Measurements from ENCODE around the gene COPG2.
"Not testable (repeated sequence)": the region's sequence is repeated elsewhere in the genome, so short reads cannot be mapped to it uniquely, and the experiment has no call there.

COPG2 gene

GRCh38 chr7:130529417-130529816 lies 139.1 kb downstream of the COPG2 start:
- Histone ChIP-seq H3K9me2 (replicated peaks; ENCODE audit: insufficient read depth, low read length) (no peaks in the 10 kb centered on the region), H3K4me3 (ENCODE audit: insufficient read depth, low read length, poor library complexity, severe bottlenecking) (no peak overlapping the region), H3K36me3 (ENCODE audit: low read length) (no peaks in the 10 kb centered on the region), H3K79me2 (ENCODE audit: insufficient read depth, low read length) (no peaks in the 10 kb centered on the region), H3F3A (ENCODE audit: insufficient read depth) (no peaks in the 10 kb centered on the region), H4K20me1 (ENCODE audit: low read depth, low read length) (no peaks in the 10 kb centered on the region), H3K9me3 (ENCODE audit: insufficient read depth, low read length) (no peaks in the 10 kb centered on the region), H3K27ac (ENCODE audit: low read depth, low read length) (no peak overlapping the region), H3K27me3 (ENCODE audit: low read length) (no peaks in the 10 kb centered on the region), H2AFZ (ENCODE audit: low read depth, low read length, severe bottlenecking) (no peak overlapping the region), H3K9ac (ENCODE audit: low read length) (no peak overlapping the region), H3K4me2 (ENCODE audit: low read depth, low read length, poor library complexity, severe bottlenecking) (no peak overlapping the region)
- no peak for TF ChIP-seq EZH2phosphoT487 (conservative IDR thresholded peaks at IDR 0.05; ENCODE audit: low read length)
- no peak for TF ChIP-seq CTCF (IDR thresholded peaks at IDR 0.05; ENCODE audit: insufficient read depth, low read length, poor library complexity, severe bottlenecking)

GRCh38 chr7:130527752-130528355 lies 140.7 kb downstream of the COPG2 start:
- not testable (repeated sequence) for H3K4me3 ChIP-seq (ENCODE audit: insufficient read depth, low read length, poor library complexity, severe bottlenecking); H3K36me3 ChIP-seq (ENCODE audit: low read length); H3K27me3 ChIP-seq (ENCODE audit: low read length); H3K9me3 ChIP-seq (ENCODE audit: insufficient read depth, low read length); H3F3A ChIP-seq (ENCODE audit: insufficient read depth); H3K9ac ChIP-seq (ENCODE audit: low read length); H2AFZ ChIP-seq (ENCODE audit: low read depth, low read length, severe bottlenecking); H3K79me2 ChIP-seq (ENCODE audit: insufficient read depth, low read length); H4K20me1 ChIP-seq (ENCODE audit: low read depth, low read length); H3K9me2 ChIP-seq (replicated peaks; ENCODE audit: insufficient read depth, low read length); H3K4me2 ChIP-seq (ENCODE audit: low read depth, low read length, poor library complexity, severe bottlenecking); H3K27ac ChIP-seq (ENCODE audit: low read depth, low read length)

- H4K20me1 ChIP-seq (ENCODE audit: low read depth, low read length) = no peaks in the 10 kb centered on the region
- peaks cover 6% of the 10 kb centered on the region; the same call in 1 of the 2 replicates for H3K36me3 ChIP-seq (ENCODE audit: low read length)
- TF ChIP-seq EZH2phosphoT487 (conservative IDR thresholded peaks at IDR 0.05; ENCODE audit: low read length) (no peak), CTCF (IDR thresholded peaks at IDR 0.05; ENCODE audit: insufficient read depth, low read length, poor library complexity, severe bottlenecking) (no peak)
- no peak overlapping the region for H2AFZ ChIP-seq (ENCODE audit: low read depth, low read length, severe bottlenecking)
- no peaks in the 10 kb centered on the region for H3K9me3 ChIP-seq (ENCODE audit: insufficient read depth, low read length)
- no peak overlapping the region for H3K9ac ChIP-seq (ENCODE audit: low read length)
- no peak overlapping the region for H3K4me2 ChIP-seq (ENCODE audit: low read depth, low read length, poor library complexity, severe bottlenecking)
- H3K9me2 ChIP-seq (replicated peaks; ENCODE audit: insufficient read depth, low read length) = no peaks in the 10 kb centered on the region
- no peaks in the 10 kb centered on the region for H3K27me3 ChIP-seq (ENCODE audit: low read length)
- H3K79me2 ChIP-seq (ENCODE audit: insufficient read depth, low read length) = no peaks in the 10 kb centered on the region
- no peak overlapping the region for H3K27ac ChIP-seq (ENCODE audit: low read depth, low read length)
- H3K4me3 ChIP-seq (ENCODE audit: insufficient read depth, low read length, poor library complexity, severe bottlenecking) = no peak overlapping the region
- no peaks in the 10 kb centered on the region for H3F3A ChIP-seq (ENCODE audit: insufficient read depth)
Observed at GRCh38 chr7:130524628-130525027, 143.9 kb downstream of the COPG2 start.

- H3K27ac ChIP-seq (ENCODE audit: low read depth, low read length); H4K20me1 ChIP-seq (ENCODE audit: low read depth, low read length); H3F3A ChIP-seq (ENCODE audit: insufficient read depth); H3K4me3 ChIP-seq (ENCODE audit: insufficient read depth, low read length, poor library complexity, severe bottlenecking); H3K36me3 ChIP-seq (ENCODE audit: low read length); H3K79me2 ChIP-seq (ENCODE audit: insufficient read depth, low read length); H3K9ac ChIP-seq (ENCODE audit: low read length); H3K27me3 ChIP-seq (ENCODE audit: low read length); H3K9me2 ChIP-seq (replicated peaks; ENCODE audit: insufficient read depth, low read length); H3K4me2 ChIP-seq (ENCODE audit: low read depth, low read length, poor library complexity, severe bottlenecking); H3K9me3 ChIP-seq (ENCODE audit: insufficient read depth, low read length); H2AFZ ChIP-seq (ENCODE audit: low read depth, low read length, severe bottlenecking): not testable (repeated sequence)
Observed at GRCh38 chr7:130523519-130524125, 144.9 kb downstream of the COPG2 start.
